ENCODE measurements around the gene CALD1. TPM values are rescaled to one million over a fixed set of nuclear protein-coding genes. Genes with fewer than 3 reads are reported as not detected.

CALD1 gene
- total and polyA plus RNA-seq, 4 donors = 48.0 to 226 (median 95.2) TPM

DNA sequence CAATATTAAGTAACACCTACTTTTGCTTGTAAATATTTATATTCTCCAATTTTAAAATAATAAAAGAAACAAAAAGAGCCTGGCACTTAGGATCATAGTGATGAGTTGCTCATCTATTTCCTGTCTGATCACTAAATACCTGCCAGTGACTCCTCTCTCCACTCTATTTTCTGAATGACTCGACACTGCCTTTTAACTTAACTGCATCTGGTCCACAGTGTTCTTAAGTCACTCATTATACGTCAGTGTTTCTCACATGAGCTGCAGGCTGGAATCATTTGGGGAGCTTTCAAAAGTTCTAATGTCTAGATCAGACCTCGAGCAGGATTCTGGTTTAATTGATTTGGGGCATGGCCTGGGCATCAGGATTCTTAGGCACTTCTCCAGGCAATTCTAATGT, 128.9 kb downstream of the CALD1 start:
- H3K9me3 ChIP-seq (ENCODE audit: control insufficient read depth in 4 of 4, low read length in 3 of 4) = no peaks in the 10 kb centered on the region
- peaks cover 0 to 1% (median 0%) of the 10 kb centered on the region in 4 donors for H3K36me3 ChIP-seq (ENCODE audit: control insufficient read depth in 4 of 4, insufficient read depth in 3 of 4, low read depth in 1 of 4, low read length in 3 of 4)
- no peak for TF ChIP-seq NR2F2 (IDR thresholded peaks at IDR 0.05)
- TF ChIP-seq YY1 (IDR thresholded peaks at IDR 0.05) = no peak
- no peak for TF ChIP-seq RAD21 (IDR thresholded peaks at IDR 0.05)
- TF ChIP-seq EGR1 (IDR thresholded peaks at IDR 0.05; ENCODE audit: low read depth in 2 of 2) = no peak
- TF ChIP-seq, protein P1, sequence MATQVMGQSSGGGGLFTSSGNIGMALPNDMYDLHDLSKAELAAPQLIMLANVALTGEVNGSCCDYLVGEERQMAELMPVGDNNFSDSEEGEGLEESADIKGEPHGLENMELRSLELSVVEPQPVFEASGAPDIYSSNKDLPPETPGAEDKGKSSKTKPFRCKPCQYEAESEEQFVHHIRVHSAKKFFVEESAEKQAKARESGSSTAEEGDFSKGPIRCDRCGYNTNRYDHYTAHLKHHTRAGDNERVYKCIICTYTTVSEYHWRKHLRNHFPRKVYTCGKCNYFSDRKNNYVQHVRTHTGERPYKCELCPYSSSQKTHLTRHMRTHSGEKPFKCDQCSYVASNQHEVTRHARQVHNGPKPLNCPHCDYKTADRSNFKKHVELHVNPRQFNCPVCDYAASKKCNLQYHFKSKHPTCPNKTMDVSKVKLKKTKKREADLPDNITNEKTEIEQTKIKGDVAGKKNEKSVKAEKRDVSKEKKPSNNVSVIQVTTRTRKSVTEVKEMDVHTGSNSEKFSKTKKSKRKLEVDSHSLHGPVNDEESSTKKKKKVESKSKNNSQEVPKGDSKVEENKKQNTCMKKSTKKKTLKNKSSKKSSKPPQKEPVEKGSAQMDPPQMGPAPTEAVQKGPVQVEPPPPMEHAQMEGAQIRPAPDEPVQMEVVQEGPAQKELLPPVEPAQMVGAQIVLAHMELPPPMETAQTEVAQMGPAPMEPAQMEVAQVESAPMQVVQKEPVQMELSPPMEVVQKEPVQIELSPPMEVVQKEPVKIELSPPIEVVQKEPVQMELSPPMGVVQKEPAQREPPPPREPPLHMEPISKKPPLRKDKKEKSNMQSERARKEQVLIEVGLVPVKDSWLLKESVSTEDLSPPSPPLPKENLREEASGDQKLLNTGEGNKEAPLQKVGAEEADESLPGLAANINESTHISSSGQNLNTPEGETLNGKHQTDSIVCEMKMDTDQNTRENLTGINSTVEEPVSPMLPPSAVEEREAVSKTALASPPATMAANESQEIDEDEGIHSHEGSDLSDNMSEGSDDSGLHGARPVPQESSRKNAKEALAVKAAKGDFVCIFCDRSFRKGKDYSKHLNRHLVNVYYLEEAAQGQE (IDR thresholded peaks at IDR 0.05) = no peak
- no peaks in the 10 kb centered on the region for H3K27me3 ChIP-seq (ENCODE audit: control insufficient read depth in 4 of 4, insufficient read depth in 4 of 4, low read length in 3 of 4)
- peaks cover 24 to 79% (median 57%) of the 10 kb centered on the region in 4 donors for H3K4me1 ChIP-seq (ENCODE audit: control insufficient read depth in 4 of 4, insufficient read depth in 4 of 4, low read length in 3 of 4)
- peak overlapping the region; percentile 25 to 86 for H3K27ac ChIP-seq (ENCODE audit: low read depth in 1 of 2, low read length in 2 of 2)
- H3K4me3 ChIP-seq (ENCODE audit: low read depth in 1 of 3, low read length in 3 of 3) = no peak overlapping the region
- DNase-seq (ENCODE audit: low spot score) = no peak
- 39% methylated on average over 3 of the region's 3 CpGs for WGBS
- H3K9ac ChIP-seq (ENCODE audit: low read depth in 1 of 2, low read length in 2 of 2) = no peak overlapping the region

DNA sequence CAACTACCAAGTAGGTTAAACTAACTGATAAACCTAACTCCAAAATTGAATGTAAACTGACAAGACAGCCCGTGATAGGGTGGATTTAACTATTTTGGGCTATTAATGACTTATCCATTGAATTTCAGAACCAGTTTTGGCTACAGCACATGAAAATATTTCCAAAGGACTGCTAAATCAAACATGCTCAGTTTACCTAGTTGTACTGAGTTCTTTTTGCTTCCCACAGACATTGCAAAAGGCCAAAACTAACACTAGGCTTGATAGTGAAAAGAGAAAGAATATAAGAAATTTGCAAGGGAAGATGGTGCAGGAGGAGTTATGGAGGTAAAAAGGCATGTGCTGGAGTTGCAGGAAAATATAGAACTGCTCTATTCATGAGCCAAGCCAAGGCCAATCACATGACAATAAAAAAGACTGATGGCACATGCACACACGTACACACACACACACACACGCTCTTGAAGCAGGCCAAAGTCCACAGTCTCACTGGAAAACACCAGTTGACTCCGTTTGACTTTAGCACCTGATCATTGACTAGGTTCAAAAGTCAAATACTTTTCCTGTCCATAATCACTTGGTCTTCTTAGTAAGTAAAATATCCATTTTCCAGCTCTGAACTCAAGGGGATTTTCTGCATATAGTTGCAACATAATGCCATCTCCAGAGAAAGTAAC, 130.9 kb downstream of the CALD1 start:
- TF ChIP-seq JUND (IDR thresholded peaks at IDR 0.05) = peak; percentile 54 to 55
- TF ChIP-seq FOXA1 (IDR thresholded peaks at IDR 0.05) = no peak
- no peak for TF ChIP-seq TAF1 (conservative IDR thresholded peaks at IDR 0.05)
- TF ChIP-seq HNF4A (conservative IDR thresholded peaks at IDR 0.05) = peak; percentile 99
- TF ChIP-seq HNF4G (IDR thresholded peaks at IDR 0.05) = peak; percentile 99
- TF ChIP-seq FOXA2 (IDR thresholded peaks at IDR 0.05) = peak; percentile 46
- TF ChIP-seq MAX (IDR thresholded peaks at IDR 0.05) = peak; percentile 84
- TF ChIP-seq ZBTB33 (IDR thresholded peaks at IDR 0.05) = peak; percentile 90
- TF ChIP-seq EGR1 (IDR thresholded peaks at IDR 0.05; ENCODE audit: low read depth in 2 of 2) = peak in 1 of 2 donors; percentile 27
- peak; percentile 73 for TF ChIP-seq NR2F2 (IDR thresholded peaks at IDR 0.05)
- peak; percentile 97 for TF ChIP-seq SP1 (IDR thresholded peaks at IDR 0.05)
- TF ChIP-seq, protein P2, sequence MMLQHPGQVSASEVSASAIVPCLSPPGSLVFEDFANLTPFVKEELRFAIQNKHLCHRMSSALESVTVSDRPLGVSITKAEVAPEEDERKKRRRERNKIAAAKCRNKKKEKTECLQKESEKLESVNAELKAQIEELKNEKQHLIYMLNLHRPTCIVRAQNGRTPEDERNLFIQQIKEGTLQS (IDR thresholded peaks at IDR 0.05) = no peak
- TF ChIP-seq RXRA (IDR thresholded peaks at IDR 0.05) = peak; percentile 90 to 91
- TF ChIP-seq YY1 (IDR thresholded peaks at IDR 0.05) = peak; percentile 66
- TF ChIP-seq RAD21 (IDR thresholded peaks at IDR 0.05) = no peak
- TF ChIP-seq, protein P1 (IDR thresholded peaks at IDR 0.05) = peak; percentile 29
- TF ChIP-seq GABPA (IDR thresholded peaks at IDR 0.05 in 1 of 2, conservative IDR thresholded peaks at IDR 0.05 in 1 of 2) = no peak
- no peak for TF ChIP-seq CTCF (IDR thresholded peaks at IDR 0.05; ENCODE audit: low read depth, low read length, missing input control)
- Histone ChIP-seq H3K4me3 (ENCODE audit: low read depth in 1 of 3, low read length in 3 of 3) (peak overlapping the region in 1 of 3 donors; percentile 18), H3K27me3 (ENCODE audit: control insufficient read depth in 4 of 4, insufficient read depth in 4 of 4, low read length in 3 of 4) (no peaks in the 10 kb centered on the region), H3K36me3 (ENCODE audit: control insufficient read depth in 4 of 4, insufficient read depth in 3 of 4, low read depth in 1 of 4, low read length in 3 of 4) (peaks cover 0 to 3% (median 1%) of the 10 kb centered on the region in 4 donors), H3K4me1 (ENCODE audit: control insufficient read depth in 4 of 4, insufficient read depth in 4 of 4, low read length in 3 of 4) (peaks cover 16 to 81% (median 44%) of the 10 kb centered on the region in 4 donors), H3K9ac (ENCODE audit: low read depth in 1 of 2, low read length in 2 of 2) (no peak overlapping the region), H3K27ac (ENCODE audit: low read depth in 1 of 2, low read length in 2 of 2) (peak overlapping the region; percentile 82 to 84), H3K9me3 (ENCODE audit: control insufficient read depth in 4 of 4, low read length in 3 of 4) (no peaks in the 10 kb centered on the region)
- 36% methylated on average over 4 of the region's 4 CpGs for WGBS
- DNase-seq (ENCODE audit: low spot score) = peak; percentile 51
